IPS DF 4.7 (cell line): Measurements from ENCODE around the gene CCDC187.

Experiments
- DNase-seq: peaks from one replicate; pipeline ENCODE4 v3.0.0-alpha.2; 2013; ENCODE audit warnings: low spot score; ENCODE audit errors: extremely low read depth

The CCDC187 gene

DNA sequence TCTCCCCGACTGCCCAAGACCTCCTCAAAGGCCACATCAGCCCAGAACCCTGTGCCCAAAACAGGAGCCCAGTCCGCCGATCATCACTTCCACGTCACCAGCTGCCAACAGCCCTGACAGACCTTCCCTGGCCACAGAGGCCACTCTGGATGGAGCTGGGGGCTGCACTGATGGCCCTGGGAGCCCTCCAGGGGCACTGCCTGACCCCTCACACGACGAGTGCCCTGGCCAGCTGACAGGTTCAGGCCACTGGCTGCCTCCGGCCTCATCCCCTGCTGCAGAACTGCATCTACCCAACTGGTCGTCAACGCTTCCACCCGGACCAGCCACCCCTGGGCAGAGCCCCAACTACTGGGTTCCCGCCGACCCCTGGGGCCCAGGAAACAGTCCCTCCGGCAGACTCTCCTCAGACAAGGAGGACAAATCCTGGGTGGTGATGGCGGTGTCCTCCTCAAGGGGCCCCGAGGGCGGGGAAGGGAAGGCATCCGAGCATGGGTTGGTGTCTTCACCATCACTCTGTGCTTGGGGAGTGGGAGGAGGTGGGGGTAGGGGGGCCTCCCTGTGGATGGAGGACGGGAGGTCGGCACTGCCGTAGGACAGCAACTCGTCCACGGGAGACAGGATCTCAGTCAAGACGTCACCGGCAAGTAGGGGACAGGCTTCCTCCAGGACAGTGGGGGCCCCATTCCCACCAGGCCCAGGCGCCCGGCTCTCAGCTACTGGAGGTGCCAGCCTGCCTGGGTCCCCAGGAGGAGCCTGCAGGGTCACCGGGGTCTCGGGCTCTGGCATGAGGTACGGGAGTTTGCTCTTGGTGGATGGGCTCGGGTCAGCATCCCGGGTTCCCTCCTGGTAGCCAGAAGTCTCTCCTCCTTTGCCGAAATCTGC, 50.4 kb downstream of the CCDC187 start:
- DNase-seq: no peak

DNA sequence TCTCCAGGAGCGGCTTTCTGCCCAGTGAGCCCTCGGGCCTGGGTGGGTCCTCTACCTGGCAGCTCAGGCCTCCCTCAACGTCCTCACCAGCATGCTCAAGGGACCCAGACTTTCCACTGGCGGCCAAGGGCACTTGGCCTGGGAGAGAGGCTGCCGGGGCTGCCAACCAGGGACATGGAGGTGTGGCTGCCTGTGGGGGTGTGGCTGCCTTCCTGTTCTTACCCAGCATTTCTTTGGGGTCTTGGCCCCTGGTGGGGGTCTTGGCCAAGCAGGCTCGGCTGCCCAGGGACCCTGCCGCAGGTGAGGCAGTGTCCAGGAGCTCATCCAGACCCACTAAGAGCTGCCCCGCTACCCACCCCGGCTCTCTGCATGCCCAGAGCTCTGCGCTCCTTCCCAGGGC, 51.0 kb downstream of the CCDC187 start:
- DNase-seq: no peak

DNA sequence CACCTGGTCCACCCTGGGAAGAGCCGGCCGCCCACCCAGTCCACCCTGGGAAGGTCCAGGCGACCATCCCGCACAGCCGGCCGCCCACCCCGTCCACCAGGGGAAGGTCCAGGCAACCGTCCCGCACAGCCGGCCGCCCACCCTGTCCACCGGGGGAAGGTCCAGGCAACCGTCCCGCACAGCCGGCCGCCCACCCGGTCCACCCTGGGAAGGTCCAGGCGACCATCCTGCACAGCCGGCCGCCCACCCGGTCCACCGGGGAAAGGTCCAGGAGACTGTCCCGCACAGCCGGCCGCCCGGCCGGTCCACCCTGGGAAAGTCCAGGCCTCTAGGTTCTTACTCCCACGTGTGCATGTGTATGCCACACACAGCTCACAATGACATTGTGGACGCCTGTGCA, 51.6 kb downstream of the CCDC187 start:
- no peak for DNase-seq

DNA sequence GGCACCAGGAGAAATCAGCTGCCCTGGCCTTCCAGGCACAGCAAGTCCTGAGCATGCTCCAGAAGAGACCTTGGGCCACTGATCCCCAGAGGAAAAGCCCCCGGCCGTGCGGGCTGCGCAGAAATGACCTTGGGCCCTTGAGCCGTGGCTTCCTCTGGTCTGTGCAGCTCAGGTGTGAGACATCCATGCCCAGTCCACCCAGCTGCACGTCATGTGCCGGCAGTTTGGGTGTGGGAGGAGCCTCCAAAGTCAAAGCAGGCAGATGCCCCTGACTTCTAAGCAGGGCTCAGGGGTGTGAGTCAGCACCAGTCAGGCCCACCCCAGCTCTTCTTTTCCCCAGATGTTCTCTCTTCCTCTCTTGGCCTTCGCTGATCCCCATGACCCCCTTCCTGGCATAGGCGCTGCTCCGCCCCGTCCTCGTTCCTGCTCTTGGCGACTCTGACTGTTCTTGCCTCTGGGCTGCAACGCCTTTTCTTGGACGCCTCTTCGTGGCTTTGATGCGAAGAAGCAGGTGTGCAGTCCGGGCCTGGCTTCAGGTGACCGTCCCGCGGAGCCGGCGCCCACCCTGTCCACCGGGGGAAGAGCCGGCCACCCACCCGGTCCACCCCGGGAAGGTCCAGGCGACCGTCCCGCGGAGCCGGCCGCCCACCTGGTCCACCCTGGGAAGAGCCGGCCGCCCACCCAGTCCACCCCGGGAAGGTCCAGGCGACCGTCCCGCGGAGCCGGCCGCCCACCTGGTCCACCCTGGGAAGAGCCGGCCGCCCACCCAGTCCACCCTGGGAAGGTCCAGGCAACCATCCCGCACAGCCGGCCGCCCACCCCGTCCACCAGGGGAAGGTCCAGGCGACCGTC, 52.4 kb downstream of the CCDC187 start:
- DNase-seq: no peak

DNA sequence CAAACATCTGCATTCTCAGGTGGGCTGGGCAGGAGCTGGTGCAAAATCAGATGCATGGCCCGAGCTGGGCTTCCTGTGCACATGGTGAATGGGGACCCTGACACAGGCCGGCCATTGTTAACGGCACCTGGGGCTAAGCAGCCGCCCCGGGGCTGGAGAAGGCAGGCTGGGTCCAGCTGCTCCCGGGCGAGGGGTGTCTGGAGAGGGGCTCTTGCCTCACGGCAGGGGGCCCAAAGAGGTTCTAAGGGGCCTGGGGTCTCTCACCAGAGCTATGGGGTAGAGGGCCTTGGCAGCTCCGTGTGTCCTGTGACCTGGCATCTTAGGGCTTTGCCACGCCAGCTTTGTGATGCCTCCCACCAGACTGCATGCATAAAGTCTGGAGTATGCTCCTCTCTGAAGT, 53.2 kb downstream of the CCDC187 start:
- DNase-seq: no peak

DNA sequence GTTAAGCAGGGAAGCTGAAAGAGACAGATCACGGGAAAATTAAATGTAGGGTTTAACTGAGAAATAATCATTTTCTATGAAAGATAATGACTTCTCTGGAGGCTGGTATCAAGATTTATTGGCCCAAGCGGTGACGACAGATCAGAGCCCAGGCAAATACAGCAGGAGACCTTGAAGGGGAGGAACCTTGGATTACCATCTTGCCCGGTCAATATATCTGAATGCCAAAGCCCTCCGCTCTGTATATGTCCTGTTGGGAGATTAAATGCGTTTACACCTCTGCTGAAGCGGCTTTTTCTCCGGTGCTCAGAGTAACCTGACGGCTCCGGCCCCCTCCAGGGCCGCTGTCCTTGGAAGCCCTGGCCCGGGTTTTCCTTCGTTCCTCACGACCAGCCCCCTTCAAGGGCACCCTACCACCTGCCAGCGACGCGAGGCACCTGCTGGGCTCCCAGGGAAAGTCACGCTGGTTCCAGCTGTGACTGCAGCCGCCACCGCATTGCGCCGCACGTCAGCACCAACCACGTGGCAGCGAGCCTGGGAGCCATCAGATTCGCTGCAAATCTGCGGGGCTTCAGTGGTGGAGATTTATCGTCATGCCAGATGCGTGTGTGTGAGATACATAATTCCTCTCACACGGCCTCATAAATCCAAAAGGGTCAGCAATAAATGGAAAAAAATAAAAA, 53.9 kb downstream of the CCDC187 start:
- no peak for DNase-seq

DNA sequence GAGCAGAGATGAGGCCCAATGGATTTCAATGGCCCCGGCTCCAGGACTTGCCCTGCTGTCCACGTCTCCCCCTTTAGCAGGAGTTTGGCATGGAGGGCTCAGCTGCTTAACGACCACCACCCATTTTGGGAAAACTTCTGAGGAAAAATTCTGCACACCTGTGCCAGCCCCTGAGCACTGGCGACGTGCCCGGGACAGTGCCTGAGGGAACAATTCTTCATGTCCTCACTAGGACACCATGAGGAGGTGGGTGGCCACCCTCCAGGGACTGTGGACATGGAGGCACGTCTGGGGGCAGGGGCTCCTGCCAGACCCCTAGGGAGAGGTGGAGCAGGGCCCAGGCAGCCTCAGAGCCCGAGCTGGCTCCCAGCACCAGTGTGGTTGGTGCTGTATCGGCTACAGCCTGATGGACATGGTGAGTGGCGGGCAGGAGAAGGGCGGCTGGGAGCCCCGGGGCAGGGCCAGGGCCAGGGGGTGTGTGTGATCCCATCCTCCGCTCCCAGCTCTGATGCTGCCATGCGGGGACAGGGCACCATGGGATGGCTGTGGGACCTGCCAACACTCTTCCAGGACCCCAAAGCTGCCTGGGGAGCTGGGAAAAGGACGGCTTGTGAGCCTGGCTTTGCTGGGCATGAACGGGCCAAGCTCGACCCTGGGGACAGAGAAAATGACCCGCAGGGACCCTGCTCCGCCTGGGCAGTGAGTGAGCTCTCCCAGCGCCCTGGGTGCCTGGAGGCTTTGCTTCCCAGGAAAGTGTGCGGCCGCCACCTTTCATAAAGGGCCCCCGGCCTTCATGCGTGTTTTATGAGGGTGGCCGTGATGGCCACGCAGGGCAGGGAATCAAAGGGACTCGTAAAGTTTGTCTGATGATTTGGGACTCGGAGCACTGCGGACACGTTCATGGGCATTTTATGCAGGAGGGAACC, 54.7 kb downstream of the CCDC187 start:
- no peak for DNase-seq

DNA sequence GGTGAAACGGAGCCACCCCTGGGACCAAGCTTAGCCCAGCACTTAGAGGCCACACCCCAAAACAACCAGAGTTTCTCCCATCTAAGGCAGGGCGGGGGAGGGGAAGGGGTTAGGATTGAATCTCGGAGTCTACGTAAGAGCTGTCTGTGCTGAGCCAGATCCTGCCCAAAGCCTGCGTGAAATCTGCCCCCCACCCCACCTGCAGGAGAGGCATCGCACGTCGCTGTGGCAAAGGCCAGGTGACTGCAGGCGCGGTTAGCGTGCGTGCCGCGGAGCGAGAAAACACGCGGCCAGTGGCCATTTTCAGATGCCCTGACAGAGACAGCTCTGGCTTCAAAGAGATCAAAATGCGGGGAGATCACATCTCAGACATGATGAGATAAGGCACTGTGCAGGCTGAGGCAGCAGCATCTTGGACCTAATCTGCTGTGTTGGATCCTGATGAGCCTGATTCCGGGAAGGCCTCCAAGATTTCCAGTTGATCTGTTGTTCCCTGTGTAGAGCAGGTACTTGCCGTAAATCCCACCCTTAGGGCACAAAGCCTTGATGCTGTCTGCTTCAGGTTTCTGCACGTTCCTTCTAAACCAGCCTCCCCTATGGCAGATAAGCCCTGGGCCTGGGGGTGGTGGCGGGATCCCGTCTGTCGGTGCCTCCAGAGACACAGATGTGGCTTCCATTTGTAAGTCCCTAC, 55.8 kb downstream of the CCDC187 start:
- no peak for DNase-seq

DNA sequence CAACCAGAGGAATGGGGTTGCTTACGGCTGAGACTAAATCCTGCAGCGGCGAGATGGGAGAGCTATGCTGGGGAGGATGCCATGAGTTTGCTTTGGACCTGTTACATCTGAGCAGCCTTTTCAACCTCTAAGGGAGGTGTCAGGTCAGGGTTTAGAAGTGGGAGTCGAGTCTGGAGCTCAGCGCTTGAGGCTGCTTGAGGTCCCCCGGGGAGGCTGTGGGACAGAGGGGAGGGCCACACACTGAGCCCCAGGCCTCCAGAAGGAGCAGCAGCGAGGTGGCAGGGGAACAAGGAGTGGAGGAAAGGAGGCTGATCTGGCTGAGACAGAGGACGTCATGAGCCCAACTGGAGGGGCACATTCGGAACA, 56.4 kb downstream of the CCDC187 start:
- no peak for DNase-seq

DNA sequence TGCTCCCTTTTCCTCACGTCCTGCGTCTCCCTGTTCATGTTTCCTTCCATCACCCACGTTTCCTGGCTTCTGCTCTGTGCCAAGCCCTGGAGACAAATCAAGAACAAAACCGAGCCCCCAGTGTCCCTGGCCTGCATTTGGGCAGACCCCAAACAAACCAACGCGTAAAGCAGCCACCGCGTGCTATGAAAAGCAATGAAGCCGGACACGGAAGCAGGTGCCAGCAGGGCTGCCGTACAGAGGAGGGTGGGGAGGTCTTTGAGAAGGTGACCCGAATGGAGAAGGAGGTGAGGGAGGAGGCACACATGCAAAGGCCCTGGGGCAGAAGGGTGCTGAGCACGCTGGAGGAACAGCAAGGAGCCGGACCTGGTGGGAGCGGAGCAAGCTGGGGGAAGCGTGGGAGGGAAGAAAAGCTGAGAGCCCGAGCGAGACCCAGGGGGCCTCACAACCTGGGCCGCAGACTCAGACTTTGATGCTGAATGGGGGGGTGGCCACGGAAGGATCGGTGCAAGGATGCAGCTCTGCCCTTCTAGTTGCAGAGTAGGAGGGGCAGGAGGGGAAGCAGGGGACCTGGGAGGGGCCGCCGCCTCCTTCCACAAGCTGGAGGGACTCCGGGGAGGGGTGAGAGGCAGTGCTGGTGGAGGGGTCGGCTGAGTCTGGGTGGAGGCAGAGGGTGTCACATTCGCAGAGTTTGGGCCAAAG, 56.9 kb downstream of the CCDC187 start:
- DNase-seq: no peak

DNA sequence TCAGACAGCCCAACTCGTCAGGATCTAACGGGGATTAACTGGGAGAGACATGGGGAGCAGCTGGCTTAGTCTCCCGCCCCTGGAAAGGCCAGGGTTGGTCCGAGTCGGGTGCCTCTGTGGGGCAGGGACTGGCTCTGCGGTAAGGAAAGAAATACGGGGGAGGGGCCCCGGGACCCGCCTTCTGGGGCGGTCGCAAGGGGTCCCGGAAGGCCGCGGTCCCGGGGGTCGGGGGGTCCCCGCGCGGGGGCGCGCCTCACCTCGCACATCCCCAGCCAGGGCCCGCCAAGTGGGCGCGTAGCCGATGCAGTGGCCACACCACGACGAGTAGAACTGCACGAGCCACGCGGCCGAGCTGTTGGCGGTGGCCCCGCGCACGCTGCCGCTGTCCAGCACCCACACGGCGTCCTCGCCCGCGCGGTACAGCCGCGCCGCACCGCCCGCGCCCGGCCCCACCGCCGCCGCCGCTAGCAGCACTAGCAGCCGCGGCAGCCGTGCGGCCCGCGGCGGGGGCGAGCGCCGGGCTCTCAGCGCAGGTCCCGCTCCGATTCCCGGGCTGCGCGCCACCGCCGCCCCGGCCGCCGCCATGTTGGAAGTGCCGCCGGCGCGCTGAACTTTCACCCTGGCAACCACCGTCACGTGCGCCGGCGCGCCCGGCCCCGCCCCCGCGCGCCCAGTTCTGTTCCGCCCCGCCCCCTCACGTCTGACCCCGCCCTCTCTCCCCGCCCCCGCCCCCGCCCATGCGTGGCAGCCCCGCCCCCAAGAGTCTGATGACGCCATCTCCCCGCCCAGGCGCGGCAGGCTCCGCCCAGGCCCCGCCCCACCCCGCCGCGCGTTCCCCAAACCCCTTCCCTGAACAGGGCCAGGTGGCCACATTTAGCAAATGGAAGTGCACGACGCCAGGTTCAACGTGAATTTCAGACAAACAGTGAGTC, 58.4 kb downstream of the CCDC187 start, which contains the start of gene QSOX2:
QSOX2 (minus strand) TSS at position 594 of the 932 bp plus-strand sequence; CDS start at position 585, 9 bp downstream.
- DNase-seq: no peak

DNA sequence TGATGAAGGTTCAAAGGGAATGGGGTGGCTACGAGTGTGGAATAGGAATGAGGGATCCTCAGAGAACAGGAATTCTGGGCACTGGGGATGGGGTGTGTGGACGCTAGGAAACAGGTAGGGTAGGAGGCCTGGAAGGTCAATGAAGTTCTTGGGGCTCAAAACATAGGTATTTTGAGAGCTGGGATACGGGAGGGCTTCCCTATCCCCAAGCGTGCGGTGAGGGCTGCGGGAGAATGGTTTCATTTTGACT, 59.0 kb downstream of the CCDC187 start:
- no peak for DNase-seq

DNA sequence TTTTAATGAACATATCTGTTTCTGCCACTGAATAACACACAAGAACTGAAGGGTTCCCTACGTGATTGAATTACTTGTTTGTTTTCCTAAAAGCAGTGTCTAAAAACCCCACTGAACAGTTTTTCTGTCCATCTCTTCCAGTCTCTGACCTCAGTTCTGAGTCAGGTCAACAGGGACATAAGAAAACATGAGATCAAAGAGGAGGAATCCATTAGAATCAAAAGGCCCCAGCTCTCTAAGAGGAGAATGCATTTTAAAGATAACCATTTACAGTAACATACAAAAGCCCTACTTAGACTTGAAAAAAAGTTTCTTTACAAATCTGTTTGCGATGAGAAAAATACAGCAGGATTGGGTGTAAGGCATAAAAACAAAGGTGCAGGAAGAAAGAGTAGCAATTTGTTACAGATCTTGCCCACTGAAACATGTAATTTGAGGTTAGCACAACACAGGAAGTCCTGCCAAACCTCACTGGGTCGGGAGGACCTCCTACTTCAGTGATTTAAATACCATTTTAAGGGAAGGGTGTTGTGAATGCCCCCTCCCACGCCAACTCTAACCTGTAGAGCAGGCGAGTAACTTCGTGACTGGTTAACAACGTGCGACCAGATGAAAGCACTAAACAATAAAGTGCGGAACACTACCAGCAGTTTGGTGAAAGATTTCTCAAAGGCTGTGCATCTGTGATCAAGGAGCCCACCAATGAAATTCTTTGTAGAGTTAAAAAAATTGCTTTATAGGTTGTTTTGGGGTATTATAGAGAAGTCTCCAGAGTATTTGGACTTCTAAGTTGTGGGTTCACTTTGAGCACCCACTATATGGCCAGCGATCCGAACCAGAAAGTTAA, 59.5 kb downstream of the CCDC187 start:
- no peak for DNase-seq

DNA sequence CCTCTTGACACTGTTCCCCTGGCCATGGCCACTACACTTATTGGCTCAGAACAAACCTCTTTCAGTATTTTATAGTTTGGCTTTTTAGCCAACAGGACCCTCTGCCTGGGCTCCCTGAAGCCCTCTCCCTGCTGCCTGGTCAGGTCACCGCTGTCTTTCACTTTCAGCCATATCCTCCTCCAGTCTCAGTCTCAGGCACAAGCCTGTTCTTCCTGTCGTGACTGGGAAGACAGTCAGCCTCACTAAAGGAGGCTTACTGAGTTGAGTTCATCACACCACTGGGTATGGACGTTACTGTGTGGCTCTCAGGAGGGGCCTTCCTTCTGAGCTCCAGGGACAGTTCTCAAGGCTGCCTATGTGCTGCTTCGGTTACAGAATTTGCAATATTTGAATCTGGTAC, 60.3 kb downstream of the CCDC187 start:
- DNase-seq: no peak

DNA sequence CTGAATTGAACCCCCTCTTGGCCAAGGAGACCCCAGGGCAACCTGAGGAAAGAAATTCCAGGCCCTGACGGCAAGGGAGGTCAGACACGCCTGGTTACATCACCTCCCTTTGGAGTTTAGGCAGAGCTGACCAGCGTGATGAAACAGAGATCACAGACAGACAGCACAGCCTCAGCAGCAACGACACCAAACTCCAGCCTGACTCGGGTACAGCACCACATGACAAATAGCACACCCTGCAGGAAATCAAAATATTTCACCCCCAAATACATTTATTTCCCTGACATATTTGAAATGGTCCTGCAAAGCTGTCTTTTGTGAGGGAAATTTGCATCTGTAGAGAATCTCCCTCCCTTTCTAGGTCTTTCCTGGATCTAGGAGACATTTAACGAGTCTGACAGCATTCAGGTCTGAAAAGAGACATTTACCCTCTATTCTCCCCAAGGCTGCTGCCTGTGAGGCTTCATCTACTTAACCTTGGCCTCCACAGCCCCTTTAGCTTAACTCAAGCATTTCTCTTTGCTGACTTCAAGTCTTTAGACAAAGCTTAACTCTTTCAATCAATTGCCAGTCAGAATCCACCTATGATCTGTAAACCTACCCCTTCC, 60.9 kb downstream of the CCDC187 start:
- DNase-seq: no peak

DNA sequence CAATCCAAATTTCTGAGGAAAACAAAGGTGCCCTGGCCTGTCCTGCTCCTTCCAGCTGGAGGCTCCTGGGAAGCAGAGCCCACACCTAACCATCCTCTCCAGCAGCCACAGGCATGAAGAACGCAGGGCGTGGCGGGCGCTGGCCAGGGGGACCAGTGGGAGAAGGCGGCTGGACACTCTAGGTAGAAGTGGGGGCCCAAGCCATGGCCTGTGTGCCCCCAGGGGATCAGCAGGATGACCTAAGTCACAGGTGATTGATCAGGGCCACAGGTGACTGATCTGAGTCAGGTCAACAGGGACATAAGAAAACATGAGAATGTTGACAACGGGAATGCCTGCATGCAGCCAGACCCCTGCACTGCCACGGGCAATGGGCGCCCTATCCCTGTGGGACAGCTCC, 61.6 kb downstream of the CCDC187 start:
- no peak for DNase-seq

DNA sequence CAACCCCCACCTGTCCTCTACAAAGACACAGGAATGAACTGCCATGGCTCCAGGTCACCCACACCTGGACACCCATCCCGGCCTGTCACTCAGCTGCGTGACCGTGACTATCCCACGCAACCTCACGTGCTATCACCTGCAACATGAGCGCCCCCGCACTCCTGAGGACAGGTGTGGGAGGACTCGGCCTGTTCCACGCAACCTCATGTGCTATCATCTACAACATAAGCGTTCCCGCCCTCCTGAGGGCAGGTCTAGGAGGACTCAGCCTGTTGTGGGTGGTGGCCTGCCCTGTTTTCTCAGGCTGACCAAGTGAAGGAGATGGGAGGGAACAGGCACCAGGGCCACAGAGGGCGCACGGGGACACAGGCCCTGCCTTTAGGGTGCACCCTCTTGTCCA, 62.4 kb downstream of the CCDC187 start:
- no peak for DNase-seq
